ENCODE results near the gene CHRNE. TPM values are rescaled to one million over a fixed set of nuclear protein-coding genes. Genes with fewer than 3 reads are reported as not detected.

The CHRNE gene
- total RNA-seq, 1 experiment from 2014 or later = 0.31 TPM

DNA sequence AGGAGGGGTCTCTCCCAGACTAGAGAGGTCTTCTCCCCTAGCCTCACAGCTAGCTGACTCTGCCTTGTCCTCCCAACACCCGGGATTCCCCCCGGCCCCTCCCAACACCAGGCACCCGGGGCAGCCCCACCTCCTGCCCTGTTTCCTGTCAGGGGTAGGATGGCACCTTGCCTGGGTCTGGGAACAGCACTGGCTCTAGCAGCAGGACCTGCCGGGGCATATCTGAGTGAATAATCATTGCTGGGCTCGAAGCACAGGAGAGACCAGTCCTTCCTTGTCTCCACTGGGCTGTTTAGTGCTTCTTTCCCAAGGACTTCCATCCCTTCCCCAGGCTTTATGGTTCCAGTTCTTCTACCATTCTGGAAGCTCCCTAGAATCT is 44.0 kb downstream of the CHRNE start:
- Histone ChIP-seq H2AFZ (ENCODE audit: low read length) (no peak overlapping the region), H3K4ac (ENCODE audit: low read depth, low read length) (no peak overlapping the region), H3K56ac (ENCODE audit: insufficient read length, low read depth, low read length) (no peak overlapping the region), H3K9me3 (ENCODE audit: control insufficient read depth, low read depth, low read length) (no peaks in the 10 kb centered on the region), H2BK20ac (ENCODE audit: low read depth, low read length, poor library complexity, severe bottlenecking) (no peak overlapping the region), H4K8ac (replicated peaks; ENCODE audit: insufficient read length, low read depth, low read length) (no peak overlapping the region), H4K5ac (ENCODE audit: insufficient read length, low read depth, low read length) (no peak overlapping the region), H3K4me2 (ENCODE audit: insufficient read depth, insufficient read length, low read length) (no peak overlapping the region), H4K91ac (ENCODE audit: insufficient read length, low read depth, low read length) (no peak overlapping the region), H3K9ac (ENCODE audit: extremely low read depth, insufficient read length, low read length) (no peak overlapping the region), H3K27ac (ENCODE audit: insufficient read length, low read depth, low read length) (no peak overlapping the region), H3K14ac (ENCODE audit: insufficient read depth, low read length) (no peak overlapping the region), H2BK5ac (ENCODE audit: insufficient read length, low read length) (no peak overlapping the region), H3K27me3 (ENCODE audit: insufficient read depth, low read length) (no peaks in the 10 kb centered on the region), H3K4me1 (ENCODE audit: insufficient read depth, low read length) (peaks cover 21% of the 10 kb centered on the region; the same call in 1 of the 2 replicates), H4K20me1 (ENCODE audit: control insufficient read depth, insufficient read depth, insufficient read length) (no peaks in the 10 kb centered on the region), H3T11ph (ENCODE audit: low read length) (no peak overlapping the region), H3K79me2 (ENCODE audit: insufficient read depth, low read length) (no peaks in the 10 kb centered on the region), H3K23me2 (ENCODE audit: insufficient read length, low read depth, low read length, poor library complexity, severe bottlenecking) (no peaks in the 10 kb centered on the region), H3K18ac (ENCODE audit: insufficient read length, low read depth, low read length) (no peak overlapping the region), H3K79me1 (ENCODE audit: insufficient read depth, low read depth, low read length, poor library complexity, severe bottlenecking) (no peaks in the 10 kb centered on the region), H2BK12ac (ENCODE audit: insufficient read length, low read depth, low read length) (no peak overlapping the region), H3K23ac (ENCODE audit: insufficient read length, low read depth, low read length) (no peak overlapping the region), H2AK5ac (ENCODE audit: insufficient read length, low read length) (no peak overlapping the region), H2BK120ac (ENCODE audit: low read depth, low read length, poor library complexity, severe bottlenecking) (no peak overlapping the region), H2BK15ac (ENCODE audit: low read depth, low read length) (no peak overlapping the region)
- H3K4me1 Mint-ChIP-seq = peaks cover 55 to 57% of the 10 kb centered on the region in 2 experiments
- H3K27ac Mint-ChIP-seq = peak overlapping the region; percentile 75 to 94 (median 87); a peak in 6 of 7 replicates
- no peaks in the 10 kb centered on the region for H3K27me3 Mint-ChIP-seq (ENCODE audit: low read depth)
- peaks cover 0 to 16% (median 5%) of the 10 kb centered on the region in 3 experiments; a peak in 5 of 7 replicates for H3K36me3 Mint-ChIP-seq (ENCODE audit: insufficient read depth in 1 of 3, low read depth in 3 of 3)
- TF ChIP-seq, protein P1, sequence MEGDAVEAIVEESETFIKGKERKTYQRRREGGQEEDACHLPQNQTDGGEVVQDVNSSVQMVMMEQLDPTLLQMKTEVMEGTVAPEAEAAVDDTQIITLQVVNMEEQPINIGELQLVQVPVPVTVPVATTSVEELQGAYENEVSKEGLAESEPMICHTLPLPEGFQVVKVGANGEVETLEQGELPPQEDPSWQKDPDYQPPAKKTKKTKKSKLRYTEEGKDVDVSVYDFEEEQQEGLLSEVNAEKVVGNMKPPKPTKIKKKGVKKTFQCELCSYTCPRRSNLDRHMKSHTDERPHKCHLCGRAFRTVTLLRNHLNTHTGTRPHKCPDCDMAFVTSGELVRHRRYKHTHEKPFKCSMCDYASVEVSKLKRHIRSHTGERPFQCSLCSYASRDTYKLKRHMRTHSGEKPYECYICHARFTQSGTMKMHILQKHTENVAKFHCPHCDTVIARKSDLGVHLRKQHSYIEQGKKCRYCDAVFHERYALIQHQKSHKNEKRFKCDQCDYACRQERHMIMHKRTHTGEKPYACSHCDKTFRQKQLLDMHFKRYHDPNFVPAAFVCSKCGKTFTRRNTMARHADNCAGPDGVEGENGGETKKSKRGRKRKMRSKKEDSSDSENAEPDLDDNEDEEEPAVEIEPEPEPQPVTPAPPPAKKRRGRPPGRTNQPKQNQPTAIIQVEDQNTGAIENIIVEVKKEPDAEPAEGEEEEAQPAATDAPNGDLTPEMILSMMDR (conservative IDR thresholded peaks at IDR 0.05) = no peak
- no CpG with 5 or more reads among the region's 5 CpGs for WGBS (ENCODE audit: extremely low coverage, insufficient read length, low lambda C conversion rate)
- peak; percentile 73 for DNase-seq
- peak overlapping the region; percentile 32 to 57; a peak in 3 of 5 replicates for H3K4me3 Mint-ChIP-seq
- H3K9me3 Mint-ChIP-seq = no peaks in the 10 kb centered on the region

Measured in H9 (cell line).